Measurements from ENCODE around the gene TCHP. TPM values are rescaled to one million over a fixed set of nuclear protein-coding genes. Genes with fewer than 3 reads are reported as not detected.
"Not testable (repeated sequence)": the region's sequence is repeated elsewhere in the genome, so short reads cannot be mapped to it uniquely, and the experiment has no call there.

Gene TCHP
- total and polyA plus RNA-seq, 5 donors: 7.1 to 13.5 (median 10.2) TPM

GRCh38 chr12:109893261-109893995 is 6.6 kb upstream of the TCHP start:
- Histone ChIP-seq H3K9me3 (ENCODE audit: control insufficient read depth, low read length) (no peaks in the 10 kb centered on the region), H3K4me3 (ENCODE audit: low read length) (no peak overlapping the region), H3K4me1 (ENCODE audit: control insufficient read depth, insufficient read depth, low read length) (no peaks in the 10 kb centered on the region), H3K27ac (ENCODE audit: low read length) (no peak overlapping the region), H3K27me3 (ENCODE audit: control insufficient read depth, insufficient read depth) (no peaks in the 10 kb centered on the region)
- intact Hi-C loops (cut with DNase I): no loop called here
- 80% methylated on average over 7 of the region's 7 CpGs for whole genome bisulfite sequencing
- ATAC-seq (no peak), DNase-seq (no peak)

DNA sequence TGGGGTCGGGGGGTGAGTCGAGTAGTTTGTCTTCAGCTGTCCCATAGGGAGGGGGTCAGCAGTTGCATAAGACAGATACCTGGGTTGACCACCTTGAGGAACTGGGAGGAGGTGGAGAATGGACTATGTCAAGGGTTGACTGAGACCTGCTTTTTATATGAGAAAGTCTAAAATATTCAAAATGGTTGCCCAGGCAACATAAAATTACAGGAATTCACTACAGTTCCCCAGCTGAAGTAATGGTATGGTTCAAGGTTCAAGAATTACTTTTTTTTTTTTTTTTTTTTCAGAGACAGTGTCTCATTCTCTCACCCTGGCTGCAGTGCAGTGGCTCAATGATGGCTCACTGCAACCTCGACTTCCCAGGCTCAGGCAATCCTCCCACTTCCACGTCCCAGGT is 5.1 kb upstream of the TCHP start:
- intact Hi-C loops (cut with DNase I): no loop called here
- Histone ChIP-seq H3K4me1 (ENCODE audit: control insufficient read depth, insufficient read depth, low read length) (no peaks in the 10 kb centered on the region), H3K27me3 (ENCODE audit: control insufficient read depth, insufficient read depth) (no peaks in the 10 kb centered on the region), H3K4me3 (ENCODE audit: low read length) (no peak overlapping the region), H3K9me3 (ENCODE audit: control insufficient read depth, low read length) (no peaks in the 10 kb centered on the region), H3K27ac (ENCODE audit: low read length) (no peak overlapping the region)
- WGBS: 61% methylated on average over 4 of the region's 4 CpGs
- ATAC-seq: no peak
- DNase-seq: no peak

DNA sequence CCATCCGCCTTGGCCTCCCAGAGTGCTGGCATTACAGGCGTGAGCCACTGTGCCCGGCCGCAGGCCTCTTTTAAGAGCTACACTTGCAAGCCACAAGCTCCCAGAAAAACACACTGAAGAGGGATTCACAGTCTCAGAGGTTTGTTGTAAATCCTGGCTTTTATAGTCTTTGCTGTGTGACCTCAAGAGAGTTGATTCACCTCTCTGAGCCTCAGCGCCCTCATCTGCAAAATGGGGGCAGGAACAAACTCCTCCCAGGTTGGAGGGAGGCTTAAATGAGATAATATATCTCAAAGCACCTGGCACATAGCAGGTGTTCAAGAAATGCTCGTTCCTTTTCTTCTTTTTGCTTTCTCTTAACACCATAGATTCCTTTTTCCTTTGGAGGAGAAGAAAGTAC is 3.9 kb upstream of the TCHP start:
- Histone ChIP-seq H3K27me3 (ENCODE audit: control insufficient read depth, insufficient read depth) (no peaks in the 10 kb centered on the region), H3K27ac (ENCODE audit: low read length) (no peak overlapping the region), H3K4me3 (ENCODE audit: low read length) (no peak overlapping the region), H3K4me1 (ENCODE audit: control insufficient read depth, insufficient read depth, low read length) (no peaks in the 10 kb centered on the region), H3K9me3 (ENCODE audit: control insufficient read depth, low read length) (no peaks in the 10 kb centered on the region)
- ATAC-seq: no peak
- DNase-seq: no peak
- intact Hi-C loops (cut with DNase I): no loop called here
- WGBS: 87% methylated on average over 6 of the region's 6 CpGs

DNA sequence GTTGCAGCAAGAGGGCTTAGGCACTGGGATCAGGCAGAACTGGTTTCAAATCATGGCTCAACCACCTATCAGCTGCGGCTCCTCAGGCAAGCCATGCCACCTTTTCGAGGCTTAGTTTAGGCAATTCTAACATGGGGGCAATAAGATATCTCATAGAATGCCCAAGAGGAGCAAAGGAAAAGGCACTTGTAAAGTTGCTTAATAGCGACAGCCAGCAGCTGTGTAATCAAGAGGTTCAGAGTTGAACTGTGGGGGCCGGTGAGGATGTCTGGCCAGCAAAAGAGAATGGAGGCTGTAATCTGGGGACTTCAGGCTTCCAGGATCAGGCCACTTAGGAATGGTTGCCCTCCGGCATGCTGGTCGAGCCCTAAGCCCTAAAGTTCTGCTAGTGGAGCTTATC is 3.0 kb upstream of the TCHP start:
- Histone ChIP-seq H3K4me1 (ENCODE audit: control insufficient read depth, insufficient read depth, low read length) (no peaks in the 10 kb centered on the region), H3K27me3 (ENCODE audit: control insufficient read depth, insufficient read depth) (no peaks in the 10 kb centered on the region), H3K4me3 (ENCODE audit: low read length) (no peak overlapping the region), H3K9me3 (ENCODE audit: control insufficient read depth, low read length) (no peaks in the 10 kb centered on the region), H3K27ac (ENCODE audit: low read length) (no peak overlapping the region)
- WGBS: 80% methylated on average over 6 of the region's 6 CpGs
- intact Hi-C loops (cut with DNase I): no loop called here
- DNase-seq (no peak), ATAC-seq (no peak)

GRCh38 chr12:109899345-109899744 is 729 bp upstream of the TCHP start:
- H3K27me3 ChIP-seq (ENCODE audit: control insufficient read depth, insufficient read depth); intact Hi-C loops (cut with DNase I); ATAC-seq; DNase-seq; H3K27ac ChIP-seq (ENCODE audit: low read length); H3K9me3 ChIP-seq (ENCODE audit: control insufficient read depth, low read length); H3K4me1 ChIP-seq (ENCODE audit: control insufficient read depth, insufficient read depth, low read length): not testable (repeated sequence)
- peak overlapping the region; percentile 80 for H3K4me3 ChIP-seq (ENCODE audit: low read length)
- WGBS: 92% methylated on average over 15 of the region's 15 CpGs

DNA sequence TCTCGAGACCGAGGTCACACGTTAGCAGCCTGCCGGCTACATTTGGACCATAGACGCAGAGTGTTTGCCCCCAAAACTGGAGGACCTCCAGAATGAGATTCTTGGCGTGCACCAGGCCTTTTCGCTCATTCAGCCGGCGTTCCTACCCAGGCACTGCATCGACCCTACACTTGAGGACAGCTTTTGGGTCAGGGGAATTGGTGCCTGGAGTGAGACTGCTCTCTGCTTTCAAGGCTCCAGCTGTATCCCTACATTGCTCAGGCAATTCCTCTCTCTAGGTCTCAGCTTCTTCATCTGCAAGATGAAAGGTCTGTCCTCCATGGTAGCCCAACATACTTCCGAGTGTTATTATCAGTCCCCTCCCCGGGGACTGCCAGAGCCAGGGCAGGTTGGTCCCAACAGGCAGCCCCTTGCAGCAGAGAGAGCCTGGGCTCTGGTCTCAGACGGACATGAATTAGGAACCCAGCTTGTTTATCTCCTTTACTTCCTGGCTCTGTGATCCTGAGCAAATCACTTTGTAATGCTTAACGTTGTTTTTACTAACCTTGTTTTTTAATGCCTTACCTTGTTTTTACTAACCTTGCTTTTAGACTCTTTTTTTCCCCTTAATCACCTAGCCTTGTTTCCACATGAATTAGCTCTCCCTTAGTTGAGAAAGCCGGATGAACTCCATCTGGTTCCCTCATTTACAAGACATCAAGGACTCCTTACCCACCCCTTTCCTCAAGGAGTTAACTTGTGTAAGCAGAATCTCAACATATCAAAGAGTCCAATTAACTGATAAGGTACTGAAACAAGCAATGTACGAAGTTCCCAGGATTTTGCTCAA is 892 bp downstream of the TCHP start:
- intact Hi-C loops (cut with DNase I): no loop called here
- peak overlapping the region; percentile 90 for H3K27ac ChIP-seq (ENCODE audit: low read length)
- ATAC-seq (peak; percentile 6 to 22), DNase-seq (no peak)
- H3K9me3 ChIP-seq (ENCODE audit: control insufficient read depth, low read length): no peaks in the 10 kb centered on the region
- peak overlapping the region; percentile 80 for H3K4me3 ChIP-seq (ENCODE audit: low read length)
- WGBS: 3% methylated on average over 16 of the region's 16 CpGs
- H3K4me1 ChIP-seq (ENCODE audit: control insufficient read depth, insufficient read depth, low read length): no peaks in the 10 kb centered on the region
- no peaks in the 10 kb centered on the region for H3K27me3 ChIP-seq (ENCODE audit: control insufficient read depth, insufficient read depth)

- WGBS: 83% methylated on average over 15 of the region's 15 CpGs
- Histone ChIP-seq H3K27me3 (ENCODE audit: control insufficient read depth, insufficient read depth) (no peaks in the 10 kb centered on the region), H3K9me3 (ENCODE audit: control insufficient read depth, low read length) (no peaks in the 10 kb centered on the region), H3K4me3 (ENCODE audit: low read length) (no peak overlapping the region), H3K27ac (ENCODE audit: low read length) (no peak overlapping the region), H3K4me1 (ENCODE audit: control insufficient read depth, insufficient read depth, low read length) (no peaks in the 10 kb centered on the region)
- intact Hi-C loops (cut with DNase I): no loop called here
- ATAC-seq (no peak), DNase-seq (no peak)
These were observed 2.9 kb downstream of the TCHP start for GRCh38 chr12:109902891-109903418.

GRCh38 chr12:109905301-109905700 is 5.2 kb downstream of the TCHP start:
- Histone ChIP-seq H3K9me3 (ENCODE audit: control insufficient read depth, low read length) (no peaks in the 10 kb centered on the region), H3K27me3 (ENCODE audit: control insufficient read depth, insufficient read depth) (no peaks in the 10 kb centered on the region), H3K4me1 (ENCODE audit: control insufficient read depth, insufficient read depth, low read length) (no peaks in the 10 kb centered on the region), H3K4me3 (ENCODE audit: low read length) (no peak overlapping the region), H3K27ac (ENCODE audit: low read length) (no peak overlapping the region)
- intact Hi-C loops (cut with DNase I): no loop called here
- no peak for ATAC-seq
- 95% methylated on average over 10 of the region's 10 CpGs for WGBS
- DNase-seq: no peak

GRCh38 chr12:109910254-109910968 is 10.3 kb downstream of the TCHP start:
- WGBS: 86% methylated on average over 8 of the region's 8 CpGs
- intact Hi-C loops (cut with DNase I): no loop called here
- Histone ChIP-seq H3K27me3 (ENCODE audit: control insufficient read depth, insufficient read depth) (no peaks in the 10 kb centered on the region), H3K4me1 (ENCODE audit: control insufficient read depth, insufficient read depth, low read length) (no peaks in the 10 kb centered on the region), H3K9me3 (ENCODE audit: control insufficient read depth, low read length) (no peaks in the 10 kb centered on the region), H3K4me3 (ENCODE audit: low read length) (no peak overlapping the region), H3K27ac (ENCODE audit: low read length) (no peak overlapping the region)
- DNase-seq (no peak), ATAC-seq (no peak)

GRCh38 chr12:109910969-109911348 is 10.9 kb downstream of the TCHP start:
- 71% methylated on average over 12 of the region's 12 CpGs for WGBS
- intact Hi-C loops (cut with DNase I): no loop called here
- H3K9me3 ChIP-seq (ENCODE audit: control insufficient read depth, low read length): no peaks in the 10 kb centered on the region

GRCh38 chr12:109912855-109913321 is 12.8 kb downstream of the TCHP start:
- ATAC-seq: peak in 1 of 2 donors; percentile 66
- no peaks in the 10 kb centered on the region for H3K4me1 ChIP-seq (ENCODE audit: control insufficient read depth, insufficient read depth, low read length)
- no peak overlapping the region for H3K27ac ChIP-seq (ENCODE audit: low read length)
- H3K27me3 ChIP-seq (ENCODE audit: control insufficient read depth, insufficient read depth): no peaks in the 10 kb centered on the region
- DNase-seq: no peak
- 78% methylated on average over 12 of the region's 12 CpGs for WGBS
- H3K4me3 ChIP-seq (ENCODE audit: low read length): no peak overlapping the region
- no peaks in the 10 kb centered on the region for H3K9me3 ChIP-seq (ENCODE audit: control insufficient read depth, low read length)
- intact Hi-C loops (cut with DNase I): no loop called here

More at GRCh38 chr12:109910969-109911348, 10.9 kb downstream of the TCHP start:
- no peak overlapping the region for H3K4me3 ChIP-seq (ENCODE audit: low read length)
- H3K27me3 ChIP-seq (ENCODE audit: control insufficient read depth, insufficient read depth): no peaks in the 10 kb centered on the region
- DNase-seq (peak in 1 of 3 donors; percentile 58), ATAC-seq (peak in 1 of 2 donors; percentile 21)
- no peak overlapping the region for H3K27ac ChIP-seq (ENCODE audit: low read length)
- H3K4me1 ChIP-seq (ENCODE audit: control insufficient read depth, insufficient read depth, low read length): no peaks in the 10 kb centered on the region
